Ecto neural progenitor cell (in vitro differentiated cells): ENCODE measurements around the gene SEMA5A.

ENCODE experiments used
- DNase-seq: peaks from one replicate; pipeline ENCODE4 v3.0.0-alpha.2; 2018; ENCODE audit warnings: low spot score

Gene SEMA5A

GRCh38 chr5:9009931-9010651 is 535.8 kb downstream of the SEMA5A start:
- no peak for DNase-seq

GRCh38 chr5:8997542-8998070 is 548.3 kb downstream of the SEMA5A start:
- DNase-seq, result no peak

GRCh38 chr5:8993031-8993430 is 552.8 kb downstream of the SEMA5A start:
- no peak for DNase-seq
